ENCODE results near the gene RIPOR3.
"Not testable (repeated sequence)": the region's sequence is repeated elsewhere in the genome, so short reads cannot be mapped to it uniquely, and the experiment has no call there.

The RIPOR3 gene

GRCh38 chr20:50605136-50605535 lies 86.2 kb downstream of the RIPOR3 start:
- no peak for DNase-seq

- DNase-seq = no peak
These were observed 86.9 kb downstream of the RIPOR3 start for GRCh38 chr20:50604451-50604850.

- DNase-seq = no peak
These were observed 88.8 kb downstream of the RIPOR3 start for GRCh38 chr20:50602432-50603088.

- DNase-seq = peak; percentile 89
These were observed 89.6 kb downstream of the RIPOR3 start for GRCh38 chr20:50601511-50602431.

GRCh38 chr20:50600281-50600895 lies 91.0 kb downstream of the RIPOR3 start:
- DNase-seq = no peak

GRCh38 chr20:50598768-50599167 lies 92.6 kb downstream of the RIPOR3 start:
- DNase-seq = not testable (repeated sequence)

GRCh38 chr20:50598074-50598473 lies 93.3 kb downstream of the RIPOR3 start:
- DNase-seq = no peak

GRCh38 chr20:50597406-50597969 lies 93.9 kb downstream of the RIPOR3 start:
- no peak for DNase-seq

GRCh38 chr20:50596694-50597021 lies 94.7 kb downstream of the RIPOR3 start:
- DNase-seq = no peak

- no peak for DNase-seq
These were observed 95.2 kb downstream of the RIPOR3 start for GRCh38 chr20:50595988-50596693.

- no peak for DNase-seq
These were observed 95.9 kb downstream of the RIPOR3 start for GRCh38 chr20:50595433-50595895.

- no peak for DNase-seq
These were observed 96.5 kb downstream of the RIPOR3 start for GRCh38 chr20:50594591-50595432.

GRCh38 chr20:50594231-50594590 lies 97.1 kb downstream of the RIPOR3 start:
- DNase-seq = no peak

GRCh38 chr20:50593005-50593335 lies 98.4 kb downstream of the RIPOR3 start:
- DNase-seq = no peak

- DNase-seq = no peak
These were observed 98.9 kb downstream of the RIPOR3 start for GRCh38 chr20:50592282-50593004.

GRCh38 chr20:50591233-50591852 lies 100.0 kb downstream of the RIPOR3 start:
- no peak for DNase-seq

- no peak for DNase-seq
These were observed 101.0 kb downstream of the RIPOR3 start for GRCh38 chr20:50590348-50590664.

- no peak for DNase-seq
These were observed 101.6 kb downstream of the RIPOR3 start for GRCh38 chr20:50589548-50590347.

- peak; percentile 39 for DNase-seq
These were observed 103.2 kb downstream of the RIPOR3 start for GRCh38 chr20:50588034-50588736.

Measured in NCI-H146 (cell line).